HL-60/S4 treated with phorbol 12-myristate 13-acetate at 8.2 ng/mL for 4 days and 3 days (cell line): ENCODE data around the gene ZNF221.
"Not testable (repeated sequence)": the region's sequence is repeated elsewhere in the genome, so short reads cannot be mapped to it uniquely, and the experiment has no call there.

Source experiments
- in situ Hi-C: fragments of 300-500 bp; cut with MboI; formaldehyde crosslinking; loops from 2 replicates; pipeline ENCODE4 v1.15.0; 2022; ENCODE audit warnings: low sequenced_read_pairs

The ZNF221 gene

GRCh38 chr19:43950834-43951645 is at the start of gene ZNF221:
Gene ZNF221 (plus strand): TSS chr19:43951228. CDS start chr19:43962727, 11,499 bp downstream.
- in situ Hi-C loops: no loop called here

- in situ Hi-C loops: no loop called here
Measured at GRCh38 chr19:43901395-43902390, 49.3 kb upstream of the ZNF221 start.

GRCh38 chr19:43902399-43902798 is 48.6 kb upstream of the ZNF221 start:
- in situ Hi-C loops: no loop called here

GRCh38 chr19:43905897-43906296 is 45.1 kb upstream of the ZNF221 start:
- in situ Hi-C loops: no loop called here

GRCh38 chr19:43906774-43907173 is 44.3 kb upstream of the ZNF221 start:
- in situ Hi-C loops: no loop called here

GRCh38 chr19:43908659-43909058 is 42.4 kb upstream of the ZNF221 start:
- in situ Hi-C loops: no loop called here

- in situ Hi-C loops: no loop called here
Measured at GRCh38 chr19:43910884-43911283, 40.1 kb upstream of the ZNF221 start.

- in situ Hi-C loops: no loop called here
Measured at GRCh38 chr19:43913383-43913782, 37.6 kb upstream of the ZNF221 start.

GRCh38 chr19:43914051-43914450 is 37.0 kb upstream of the ZNF221 start:
- in situ Hi-C loops: no loop called here

- in situ Hi-C loops: no loop called here
Measured at GRCh38 chr19:43923875-43924274, 27.2 kb upstream of the ZNF221 start.

- in situ Hi-C loops: no loop called here
Measured at GRCh38 chr19:43928820-43929219, 22.2 kb upstream of the ZNF221 start.

GRCh38 chr19:43934055-43934984 is 16.7 kb upstream of the ZNF221 start:
- in situ Hi-C loops: no loop called here

GRCh38 chr19:43934985-43935708 is 15.9 kb upstream of the ZNF221 start, which contains the start of gene ZNF45:
Gene ZNF45 (minus strand): TSS chr19:43935282. CDS start chr19:43922185, 13,097 bp downstream.
- in situ Hi-C loops: no loop called here

- in situ Hi-C loops: no loop called here
Measured at GRCh38 chr19:43936188-43936587, 14.8 kb upstream of the ZNF221 start.

- in situ Hi-C loops: no loop called here
Measured at GRCh38 chr19:43939557-43940260, 11.3 kb upstream of the ZNF221 start.

GRCh38 chr19:43940719-43941118 is 10.3 kb upstream of the ZNF221 start:
- in situ Hi-C loops: no loop called here

- in situ Hi-C loops: no loop called here
Measured at GRCh38 chr19:43941209-43941608, 9.8 kb upstream of the ZNF221 start.

- in situ Hi-C loops: not testable (repeated sequence)
Measured at GRCh38 chr19:43947412-43947811, 3.6 kb upstream of the ZNF221 start.

- in situ Hi-C loops: not testable (repeated sequence)
Measured at GRCh38 chr19:43949803-43950202, 1.2 kb upstream of the ZNF221 start.
